ENCODE measurements around the gene C13orf46.

Gene C13orf46

GRCh38 chr13:113974304-113975281 is 717 bp upstream of the C13orf46 start:
- no peak for TF ChIP-seq SPI1 (IDR thresholded peaks at IDR 0.05; ENCODE audit: low read depth, low read length)
- TF ChIP-seq PAX5 (IDR thresholded peaks at IDR 0.05; ENCODE audit: insufficient read depth, low read length, severe bottlenecking), result no peak
- TF ChIP-seq TAF1 (IDR thresholded peaks at IDR 0.05; ENCODE audit: low read depth, low read length), result no peak
- no peak for TF ChIP-seq POLR2A (IDR thresholded peaks at IDR 0.05; ENCODE audit: low read depth, low read length)
- no peak for TF ChIP-seq POU2F2 (IDR thresholded peaks at IDR 0.05; ENCODE audit: low read depth, low read length)
- no peak for TF ChIP-seq POLR2AphosphoS5 (IDR thresholded peaks at IDR 0.05; ENCODE audit: low read depth, low read length)
- DNase-seq (ENCODE audit: insufficient read length, low spot score), result no peak
- no peak for FAIRE-seq

GRCh38 chr13:113972451-113973217 is 1.2 kb downstream of the C13orf46 start:
- DNase-seq (ENCODE audit: insufficient read length, low spot score) (no peak), FAIRE-seq (no peak)

GRCh38 chr13:113971471-113972231 is 2.2 kb downstream of the C13orf46 start:
- FAIRE-seq, result no peak
- no peak for DNase-seq (ENCODE audit: insufficient read length, low spot score)
- TF ChIP-seq PAX5 (IDR thresholded peaks at IDR 0.05; ENCODE audit: insufficient read depth, low read length, severe bottlenecking) (no peak), TAF1 (IDR thresholded peaks at IDR 0.05; ENCODE audit: low read depth, low read length) (no peak), POU2F2 (IDR thresholded peaks at IDR 0.05; ENCODE audit: low read depth, low read length) (no peak), POLR2AphosphoS5 (IDR thresholded peaks at IDR 0.05; ENCODE audit: low read depth, low read length) (no peak), SPI1 (IDR thresholded peaks at IDR 0.05; ENCODE audit: low read depth, low read length) (no peak), POLR2A (IDR thresholded peaks at IDR 0.05; ENCODE audit: low read depth, low read length) (no peak)

More at GRCh38 chr13:113972451-113973217, 1.2 kb downstream of the C13orf46 start:
- TF ChIP-seq POU2F2 (IDR thresholded peaks at IDR 0.05; ENCODE audit: low read depth, low read length) (no peak), POLR2AphosphoS5 (IDR thresholded peaks at IDR 0.05; ENCODE audit: low read depth, low read length) (no peak), POLR2A (IDR thresholded peaks at IDR 0.05; ENCODE audit: low read depth, low read length) (no peak), TAF1 (IDR thresholded peaks at IDR 0.05; ENCODE audit: low read depth, low read length) (no peak), SPI1 (IDR thresholded peaks at IDR 0.05; ENCODE audit: low read depth, low read length) (no peak), PAX5 (IDR thresholded peaks at IDR 0.05; ENCODE audit: insufficient read depth, low read length, severe bottlenecking) (no peak)

- no peak for FAIRE-seq
- DNase-seq (ENCODE audit: insufficient read length, low spot score), result no peak
- no peak for TF ChIP-seq PAX5 (IDR thresholded peaks at IDR 0.05; ENCODE audit: insufficient read depth, low read length, severe bottlenecking)
- TF ChIP-seq POLR2AphosphoS5 (IDR thresholded peaks at IDR 0.05; ENCODE audit: low read depth, low read length), result no peak
- TF ChIP-seq SPI1 (IDR thresholded peaks at IDR 0.05; ENCODE audit: low read depth, low read length), result no peak
Observed at GRCh38 chr13:113970810-113971470, 2.9 kb downstream of the C13orf46 start.

GRCh38 chr13:113969973-113970611 is 3.8 kb downstream of the C13orf46 start:
- FAIRE-seq (no peak), DNase-seq (ENCODE audit: insufficient read length, low spot score) (no peak)
- TF ChIP-seq POLR2A (IDR thresholded peaks at IDR 0.05; ENCODE audit: low read depth, low read length) (no peak), POLR2AphosphoS5 (IDR thresholded peaks at IDR 0.05; ENCODE audit: low read depth, low read length) (no peak), PAX5 (IDR thresholded peaks at IDR 0.05; ENCODE audit: insufficient read depth, low read length, severe bottlenecking) (no peak), POU2F2 (IDR thresholded peaks at IDR 0.05; ENCODE audit: low read depth, low read length) (no peak), SPI1 (IDR thresholded peaks at IDR 0.05; ENCODE audit: low read depth, low read length) (no peak), TAF1 (IDR thresholded peaks at IDR 0.05; ENCODE audit: low read depth, low read length) (no peak)

GRCh38 chr13:113969311-113969972 is 4.4 kb downstream of the C13orf46 start:
- DNase-seq (ENCODE audit: insufficient read length, low spot score), result no peak
- FAIRE-seq, result no peak
- TF ChIP-seq TAF1 (IDR thresholded peaks at IDR 0.05; ENCODE audit: low read depth, low read length), result no peak
- no peak for TF ChIP-seq SPI1 (IDR thresholded peaks at IDR 0.05; ENCODE audit: low read depth, low read length)
- TF ChIP-seq PAX5 (IDR thresholded peaks at IDR 0.05; ENCODE audit: insufficient read depth, low read length, severe bottlenecking), result no peak
- no peak for TF ChIP-seq POLR2A (IDR thresholded peaks at IDR 0.05; ENCODE audit: low read depth, low read length)

GRCh38 chr13:113968463-113969310 is 5.2 kb downstream of the C13orf46 start:
- FAIRE-seq (no peak), DNase-seq (ENCODE audit: insufficient read length, low spot score) (no peak)

More at GRCh38 chr13:113968463-113969310, 5.2 kb downstream of the C13orf46 start:
- TF ChIP-seq POLR2A (IDR thresholded peaks at IDR 0.05; ENCODE audit: low read depth, low read length), result no peak
- TF ChIP-seq POLR2AphosphoS5 (IDR thresholded peaks at IDR 0.05; ENCODE audit: low read depth, low read length), result no peak
- TF ChIP-seq TAF1 (IDR thresholded peaks at IDR 0.05; ENCODE audit: low read depth, low read length), result no peak
- no peak for TF ChIP-seq PAX5 (IDR thresholded peaks at IDR 0.05; ENCODE audit: insufficient read depth, low read length, severe bottlenecking)
- no peak for TF ChIP-seq SPI1 (IDR thresholded peaks at IDR 0.05; ENCODE audit: low read depth, low read length)
- no peak for TF ChIP-seq POU2F2 (IDR thresholded peaks at IDR 0.05; ENCODE audit: low read depth, low read length)

Data from GM12891 (cell line).